Stimulated activated CD8-positive, alpha-beta memory T cell treated with anti-CD3 and anti-CD28 coated beads, Interleukin-12 subunit alpha, Interleukin-12 subunit beta, amount 100 ng/mL, for 24 hours (primary cell): Measurements from ENCODE around the gene SNIP1.
A peak's percentile ranks its signal among the peaks of the same experiment; 100 is the strongest.
"Not testable (repeated sequence)": the region's sequence is repeated elsewhere in the genome, so short reads cannot be mapped to it uniquely, and the experiment has no call there.

Experiments used
- DNase-seq: peaks from one replicate; pipeline ENCODE4 v3.0.0-alpha.2; 2020; ENCODE audit errors: extremely low read depth

The SNIP1 gene

GRCh38 chr1:37513795-37514349 is 40.2 kb downstream of the SNIP1 start:
- no peak for DNase-seq

- no peak for DNase-seq
Observed at GRCh38 chr1:37509181-37509580, 44.9 kb downstream of the SNIP1 start.

GRCh38 chr1:37506740-37507139 is 47.4 kb downstream of the SNIP1 start:
- DNase-seq = no peak

- not testable (repeated sequence) for DNase-seq
Observed at GRCh38 chr1:37502791-37503190, 51.3 kb downstream of the SNIP1 start.

GRCh38 chr1:37502104-37502503 is 52.0 kb downstream of the SNIP1 start:
- DNase-seq = no peak

- DNase-seq = no peak
Observed at GRCh38 chr1:37501661-37502060, 52.4 kb downstream of the SNIP1 start.

- no peak for DNase-seq
Observed at GRCh38 chr1:37498872-37499617, 55.0 kb downstream of the SNIP1 start.

- DNase-seq = no peak
Observed at GRCh38 chr1:37497832-37498231, 56.3 kb downstream of the SNIP1 start.

- no peak for DNase-seq
Observed at GRCh38 chr1:37495875-37496274, 58.2 kb downstream of the SNIP1 start.

GRCh38 chr1:37493336-37494098 is 60.6 kb downstream of the SNIP1 start:
- DNase-seq = no peak

- no peak for DNase-seq
Observed at GRCh38 chr1:37487619-37487984, 66.5 kb downstream of the SNIP1 start.

GRCh38 chr1:37486680-37487618 is 67.1 kb downstream of the SNIP1 start:
- DNase-seq = peak; percentile 47

- DNase-seq = no peak
Observed at GRCh38 chr1:37485902-37486679, 68.0 kb downstream of the SNIP1 start.
